Fibroblast of mammary gland (primary cell): ENCODE data around the gene TTC28.

Source experiments
- DNase-seq: peaks from one replicate; pipeline ENCODE4 v3.0.0-alpha.2; 2010; ENCODE audit warnings: low read depth
- H3K4me3 ChIP-seq: 2 replicates; pipeline ENCODE4 v1.5.1; 2011; ENCODE audit warnings: low read depth, mild to moderate bottlenecking, low read length, moderate library complexity; ENCODE audit not compliant: control insufficient read depth
- TF ChIP-seq, protein P1 (sequence below): conservative IDR thresholded peaks from 2 replicates; pipeline ENCODE4 v1.5.1; 2011; ENCODE audit warnings: low read depth, low read length, inconsistent platforms; ENCODE audit not compliant: control insufficient read depth, insufficient read depth

TTC28 gene

DNA sequence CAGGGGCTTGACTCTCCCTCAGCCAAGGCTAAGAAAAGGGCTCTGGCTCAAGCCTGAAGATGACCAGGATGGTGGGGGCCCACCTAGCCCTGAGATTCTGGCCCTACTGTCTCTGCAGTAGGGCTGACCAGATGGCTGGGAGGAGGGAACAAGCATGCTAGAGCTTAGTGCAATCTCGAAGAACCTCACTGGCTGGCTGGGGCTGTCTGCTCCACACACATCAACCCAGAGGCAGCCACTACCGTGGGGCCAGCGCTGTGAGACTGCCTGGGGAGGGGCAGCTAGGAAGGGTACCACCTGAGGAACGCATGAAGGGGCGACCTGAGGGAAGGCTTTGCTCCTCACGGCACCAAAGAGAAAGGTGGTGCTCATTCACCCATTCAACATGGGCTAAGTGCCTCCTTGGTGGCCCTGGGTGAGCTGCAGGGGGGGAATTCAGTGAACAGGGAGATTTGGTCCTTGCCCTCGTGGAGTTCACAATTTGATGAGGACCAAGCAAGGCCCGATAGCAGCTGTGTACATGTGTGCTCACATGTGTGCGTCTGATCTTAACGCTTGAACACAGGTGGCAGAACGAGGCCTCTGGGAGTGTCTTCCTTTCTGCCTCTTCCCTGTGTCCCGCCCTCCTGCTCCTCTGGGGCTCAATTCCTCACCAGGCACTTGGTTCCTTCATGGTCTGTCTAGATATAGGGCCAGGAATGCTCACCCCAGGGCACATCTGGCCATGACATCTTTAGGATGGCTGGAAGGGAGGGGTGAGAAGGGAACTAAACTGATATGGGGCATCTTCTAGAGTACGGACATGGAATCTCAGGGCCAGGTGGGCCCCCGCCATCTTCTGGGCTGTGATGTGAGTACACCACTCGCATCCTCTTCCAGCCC lies 658.3 kb downstream of the TTC28 start:
- DNase-seq = no peak
- TF ChIP-seq, protein P1, sequence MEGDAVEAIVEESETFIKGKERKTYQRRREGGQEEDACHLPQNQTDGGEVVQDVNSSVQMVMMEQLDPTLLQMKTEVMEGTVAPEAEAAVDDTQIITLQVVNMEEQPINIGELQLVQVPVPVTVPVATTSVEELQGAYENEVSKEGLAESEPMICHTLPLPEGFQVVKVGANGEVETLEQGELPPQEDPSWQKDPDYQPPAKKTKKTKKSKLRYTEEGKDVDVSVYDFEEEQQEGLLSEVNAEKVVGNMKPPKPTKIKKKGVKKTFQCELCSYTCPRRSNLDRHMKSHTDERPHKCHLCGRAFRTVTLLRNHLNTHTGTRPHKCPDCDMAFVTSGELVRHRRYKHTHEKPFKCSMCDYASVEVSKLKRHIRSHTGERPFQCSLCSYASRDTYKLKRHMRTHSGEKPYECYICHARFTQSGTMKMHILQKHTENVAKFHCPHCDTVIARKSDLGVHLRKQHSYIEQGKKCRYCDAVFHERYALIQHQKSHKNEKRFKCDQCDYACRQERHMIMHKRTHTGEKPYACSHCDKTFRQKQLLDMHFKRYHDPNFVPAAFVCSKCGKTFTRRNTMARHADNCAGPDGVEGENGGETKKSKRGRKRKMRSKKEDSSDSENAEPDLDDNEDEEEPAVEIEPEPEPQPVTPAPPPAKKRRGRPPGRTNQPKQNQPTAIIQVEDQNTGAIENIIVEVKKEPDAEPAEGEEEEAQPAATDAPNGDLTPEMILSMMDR = no peak
- no peak overlapping the region for H3K4me3 ChIP-seq

- peak; percentile 66 for DNase-seq
- H3K4me3 ChIP-seq = no peak overlapping the region
- TF ChIP-seq, protein P1 = peak; percentile 85
These were observed 659.5 kb downstream of the TTC28 start for GRCh38 chr22:28019881-28020861.

GRCh38 chr22:28019360-28019759 lies 660.3 kb downstream of the TTC28 start:
- H3K4me3 ChIP-seq = no peak overlapping the region
- DNase-seq = no peak
- TF ChIP-seq, protein P1 = no peak

GRCh38 chr22:28018461-28018927 lies 661.1 kb downstream of the TTC28 start:
- DNase-seq = no peak
- no peak overlapping the region for H3K4me3 ChIP-seq
- TF ChIP-seq, protein P1 = no peak

GRCh38 chr22:28017859-28018258 lies 661.8 kb downstream of the TTC28 start:
- DNase-seq = no peak
- H3K4me3 ChIP-seq = no peak overlapping the region
- TF ChIP-seq, protein P1 = no peak

DNA sequence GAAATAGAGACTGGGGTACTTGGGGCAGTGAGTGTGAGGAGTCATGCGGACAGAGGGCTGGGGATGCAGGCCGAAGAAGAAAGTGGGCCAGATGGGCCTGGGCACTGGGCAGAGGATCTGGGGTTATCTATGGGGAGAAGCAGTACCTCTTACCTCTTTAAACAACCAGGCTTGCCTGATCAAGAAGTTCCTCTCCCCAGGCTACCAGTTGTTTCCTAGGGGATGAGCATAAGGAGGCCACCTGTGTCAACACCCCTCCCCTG lies 662.2 kb downstream of the TTC28 start:
- TF ChIP-seq, protein P1 = no peak
- no peak for DNase-seq
- no peak overlapping the region for H3K4me3 ChIP-seq
